WTC11 (cell line): ENCODE data around the gene NPB.

Experiments
- ATF3 ChIP-seq: sonication (generic); formaldehyde crosslinking; conservative IDR thresholded peaks from 2 replicates; pipeline ENCODE4 v1.8.1; 2022; ENCODE audit warnings: mild to moderate bottlenecking, missing genetic modification reagents
- CREB1 ChIP-seq: sonication (generic); formaldehyde crosslinking; IDR thresholded peaks from 2 replicates; pipeline ENCODE4 v1.8.0; 2023; ENCODE audit warnings: mild to moderate bottlenecking, missing genetic modification reagents
- FOXK1 ChIP-seq: sonication (generic); formaldehyde crosslinking; IDR thresholded peaks from 2 replicates; pipeline ENCODE4 v1.8.0; 2022; ENCODE audit warnings: mild to moderate bottlenecking, moderate library complexity, missing genetic modification reagents
- GABPB1 ChIP-seq: sonication (generic); formaldehyde crosslinking; IDR thresholded peaks from 2 replicates; pipeline ENCODE4 v1.8.1; 2023; ENCODE audit warnings: mild to moderate bottlenecking, missing genetic modification reagents
- JUN ChIP-seq: sonication (generic); formaldehyde crosslinking; IDR thresholded peaks from 2 replicates; pipeline ENCODE4 v1.8.0; 2023; ENCODE audit warnings: mild to moderate bottlenecking, missing genetic modification reagents
- TCF7 ChIP-seq: sonication (generic); formaldehyde crosslinking; IDR thresholded peaks from 2 replicates; pipeline ENCODE4 v1.8.0; 2022; ENCODE audit warnings: mild to moderate bottlenecking, low read depth, missing genetic modification reagents, moderate library complexity
- TP53 ChIP-seq: sonication (generic); formaldehyde crosslinking; IDR thresholded peaks from 2 replicates; pipeline ENCODE4 v1.8.1; 2023; ENCODE audit warnings: mild to moderate bottlenecking, missing genetic modification reagents
- USF2 ChIP-seq: sonication (generic); formaldehyde crosslinking; IDR thresholded peaks from 2 replicates; pipeline ENCODE4 v1.8.1; 2023; ENCODE audit warnings: mild to moderate bottlenecking, missing genetic modification reagents, moderate library complexity
- ZNF317 ChIP-seq: sonication (generic); formaldehyde crosslinking; IDR thresholded peaks from 2 replicates; pipeline ENCODE4 v1.8.1; 2023; ENCODE audit warnings: low read depth, mild to moderate bottlenecking, moderate library complexity, missing genetic modification reagents, borderline replicate concordance
- TF ChIP-seq, protein P1 (sequence below): fragments of 200-600 bp; IDR thresholded peaks from 2 replicates; pipeline ENCODE4 v1.8.0; 2022; ENCODE audit warnings: antibody characterized with exemption
- TF ChIP-seq, protein P2 (sequence below): fragments of 250-450 bp; sonication (Bioruptor Pico); IDR thresholded peaks from 2 replicates; pipeline ENCODE4 v1.9.0; 2021; ENCODE audit warnings: mild to moderate bottlenecking
- TF ChIP-seq, protein P3 (sequence below): sonication (generic); formaldehyde crosslinking; IDR thresholded peaks from 2 replicates; pipeline ENCODE4 v1.8.1; 2023; ENCODE audit warnings: mild to moderate bottlenecking, moderate library complexity, missing genetic modification reagents

DNA sequence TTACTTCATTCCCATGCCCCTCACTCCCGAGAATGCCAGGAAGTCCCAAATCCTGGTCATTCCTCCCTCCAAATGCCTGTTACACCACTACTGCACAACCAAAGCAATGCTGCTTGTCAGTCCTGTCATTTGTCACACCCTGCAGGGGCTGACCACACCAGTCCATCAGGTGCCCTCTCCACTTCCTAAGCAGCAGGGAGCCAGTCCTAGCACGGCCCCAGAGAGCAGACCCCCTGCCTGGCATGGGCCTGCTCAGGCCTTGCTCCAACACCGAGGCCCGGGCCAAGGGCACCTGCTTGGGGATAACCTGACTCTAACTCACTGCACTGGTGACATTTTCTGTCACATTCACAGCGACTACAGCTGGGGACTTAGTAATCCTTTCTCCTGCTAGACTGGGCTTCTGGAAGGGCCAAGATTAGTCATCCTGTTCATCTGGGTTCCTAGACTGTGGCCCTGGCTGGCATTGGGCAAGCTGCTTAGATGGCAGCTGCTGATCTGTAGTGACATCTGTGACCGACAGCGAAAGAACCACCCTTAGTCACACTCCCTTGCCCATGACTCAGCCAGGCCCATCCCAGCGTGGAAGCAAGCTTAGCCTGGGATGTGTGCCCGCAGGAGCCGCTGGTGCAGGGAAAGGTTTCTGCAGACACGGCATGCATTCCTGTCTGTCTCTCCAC, 16.0 kb upstream of the NPB start:
- TF ChIP-seq USF2 (no peak), FOXK1 (CRISPR knock-in tag) (no peak), TP53 (no peak), TCF7 (CRISPR knock-in tag) (no peak), ZNF317 (CRISPR knock-in tag) (no peak), ATF3 (no peak), JUN (CRISPR knock-in tag) (no peak), CREB1 (CRISPR knock-in tag) (no peak), GABPB1 (CRISPR knock-in tag) (no peak)
- TF ChIP-seq, protein P1, sequence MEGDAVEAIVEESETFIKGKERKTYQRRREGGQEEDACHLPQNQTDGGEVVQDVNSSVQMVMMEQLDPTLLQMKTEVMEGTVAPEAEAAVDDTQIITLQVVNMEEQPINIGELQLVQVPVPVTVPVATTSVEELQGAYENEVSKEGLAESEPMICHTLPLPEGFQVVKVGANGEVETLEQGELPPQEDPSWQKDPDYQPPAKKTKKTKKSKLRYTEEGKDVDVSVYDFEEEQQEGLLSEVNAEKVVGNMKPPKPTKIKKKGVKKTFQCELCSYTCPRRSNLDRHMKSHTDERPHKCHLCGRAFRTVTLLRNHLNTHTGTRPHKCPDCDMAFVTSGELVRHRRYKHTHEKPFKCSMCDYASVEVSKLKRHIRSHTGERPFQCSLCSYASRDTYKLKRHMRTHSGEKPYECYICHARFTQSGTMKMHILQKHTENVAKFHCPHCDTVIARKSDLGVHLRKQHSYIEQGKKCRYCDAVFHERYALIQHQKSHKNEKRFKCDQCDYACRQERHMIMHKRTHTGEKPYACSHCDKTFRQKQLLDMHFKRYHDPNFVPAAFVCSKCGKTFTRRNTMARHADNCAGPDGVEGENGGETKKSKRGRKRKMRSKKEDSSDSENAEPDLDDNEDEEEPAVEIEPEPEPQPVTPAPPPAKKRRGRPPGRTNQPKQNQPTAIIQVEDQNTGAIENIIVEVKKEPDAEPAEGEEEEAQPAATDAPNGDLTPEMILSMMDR = no peak
- TF ChIP-seq, protein P2, sequence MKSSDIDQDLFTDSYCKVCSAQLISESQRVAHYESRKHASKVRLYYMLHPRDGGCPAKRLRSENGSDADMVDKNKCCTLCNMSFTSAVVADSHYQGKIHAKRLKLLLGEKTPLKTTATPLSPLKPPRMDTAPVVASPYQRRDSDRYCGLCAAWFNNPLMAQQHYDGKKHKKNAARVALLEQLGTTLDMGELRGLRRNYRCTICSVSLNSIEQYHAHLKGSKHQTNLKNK (CRISPR knock-in tag) = no peak
- TF ChIP-seq, protein P3, sequence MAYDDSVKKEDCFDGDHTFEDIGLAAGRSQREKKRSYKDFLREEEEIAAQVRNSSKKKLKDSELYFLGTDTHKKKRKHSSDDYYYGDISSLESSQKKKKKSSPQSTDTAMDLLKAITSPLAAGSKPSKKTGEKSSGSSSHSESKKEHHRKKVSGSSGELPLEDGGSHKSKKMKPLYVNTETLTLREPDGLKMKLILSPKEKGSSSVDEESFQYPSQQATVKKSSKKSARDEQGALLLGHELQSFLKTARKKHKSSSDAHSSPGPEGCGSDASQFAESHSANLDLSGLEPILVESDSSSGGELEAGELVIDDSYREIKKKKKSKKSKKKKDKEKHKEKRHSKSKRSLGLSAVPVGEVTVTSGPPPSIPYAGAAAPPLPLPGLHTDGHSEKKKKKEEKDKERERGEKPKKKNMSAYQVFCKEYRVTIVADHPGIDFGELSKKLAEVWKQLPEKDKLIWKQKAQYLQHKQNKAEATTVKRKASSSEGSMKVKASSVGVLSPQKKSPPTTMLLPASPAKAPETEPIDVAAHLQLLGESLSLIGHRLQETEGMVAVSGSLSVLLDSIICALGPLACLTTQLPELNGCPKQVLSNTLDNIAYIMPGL (CRISPR knock-in tag) = no peak
